HepG2 (cell line): ENCODE measurements around the gene FNIP2. TPM values are rescaled to one million over a fixed set of nuclear protein-coding genes. Genes with fewer than 3 reads are reported as not detected.

Experiments used
- CBX2 ChIP-seq, 2 experiments: fragments of 200-600 bp in 1 of 2; sonication (generic); formaldehyde crosslinking in 1 of 2; IDR thresholded peaks; 2 replicates each; pipeline versions ENCODE4 v1.7.0 to v1.8.1; 2018 to 2022; ENCODE audit warnings: low read depth in 2 of 2, low read length in 1 of 2, mild to moderate bottlenecking in 1 of 2, missing genetic modification reagents in 1 of 2
- CREB3 ChIP-seq: sonication (generic); formaldehyde crosslinking; IDR thresholded peaks from 2 replicates; pipeline ENCODE4 v1.5.0; 2020; ENCODE audit warnings: missing genetic modification reagents
- HIVEP1 ChIP-seq: sonication (generic); formaldehyde crosslinking; IDR thresholded peaks from 2 replicates; pipeline ENCODE4 v1.4.0; 2020; ENCODE audit warnings: mild to moderate bottlenecking, missing genetic modification reagents
- MNT ChIP-seq: fragments of 450-650 bp; IDR thresholded peaks from 2 replicates; pipeline ENCODE4 v1.6.1; 2016
- MYC ChIP-seq: sonication (generic); formaldehyde crosslinking; IDR thresholded peaks from 2 replicates; pipeline ENCODE4 v1.9.0; 2021; ENCODE audit warnings: missing genetic modification reagents, borderline replicate concordance
- NFYB ChIP-seq: sonication (generic); formaldehyde crosslinking; IDR thresholded peaks from 2 replicates; pipeline ENCODE4 v1.4.0; 2020; ENCODE audit warnings: missing genetic modification reagents
- TBP ChIP-seq: sonication (generic); formaldehyde crosslinking; IDR thresholded peaks from 2 replicates; pipeline ENCODE4 v1.5.0; 2020; ENCODE audit warnings: missing genetic modification reagents
- ZNF44 ChIP-seq: sonication (generic); formaldehyde crosslinking; IDR thresholded peaks from 2 replicates; pipeline ENCODE4 v1.5.1; 2020; ENCODE audit warnings: mild to moderate bottlenecking, missing genetic modification reagents
- ZNF530 ChIP-seq: sonication (generic); formaldehyde crosslinking; IDR thresholded peaks from 2 replicates; pipeline ENCODE4 v1.5.0; 2020; ENCODE audit warnings: low read depth, mild to moderate bottlenecking, missing genetic modification reagents
- ZNF713 ChIP-seq: sonication (generic); formaldehyde crosslinking; IDR thresholded peaks from 2 replicates; pipeline ENCODE4 v1.4.0; 2020; ENCODE audit warnings: mild to moderate bottlenecking, missing genetic modification reagents
- ZNF878 ChIP-seq: sonication (generic); formaldehyde crosslinking; IDR thresholded peaks from 2 replicates; pipeline ENCODE4 v1.8.1; 2023; ENCODE audit warnings: mild to moderate bottlenecking, missing genetic modification reagents, moderate library complexity
- polyA plus RNA-seq, 8 experiments: library from polyadenylated mRNA; depleted of rRNA in 3 of 8; stranded (reverse) in 7 of 8; unstranded in 1 of 8; fragments of >200 nt; fragmentation: Illumina TruSeq in 4 of 8; extraction: Trizol in 4 of 8; gene quantifications; 2 replicates each; pipeline versions ENCODE4 v1.2.1 to v1.2.3, GENCODE V29; 2011 to 2016; ENCODE audit warnings: low read depth in 4 of 8, missing spikeins in 1 of 8, mixed read lengths in 1 of 8; ENCODE audit not compliant: insufficient read depth in 1 of 8
- total RNA-seq, 5 experiments: library from RNA; depleted of rRNA; stranded (reverse); fragments of >200 nt; fragmentation: Illumina TruSeq; extraction: Trizol; gene quantifications; 2 replicates each; pipeline ENCODE4 v1.2.3, GENCODE V29; 2016; ENCODE audit warnings: low read depth in 1 of 5
- TF ChIP-seq, protein P1 (sequence below): sonication (generic); formaldehyde crosslinking; IDR thresholded peaks from 2 replicates; pipeline ENCODE4 v1.4.0; 2020; ENCODE audit warnings: mild to moderate bottlenecking, missing genetic modification reagents
- TF ChIP-seq, protein P2 (sequence below): sonication (generic); formaldehyde crosslinking; IDR thresholded peaks from 2 replicates; pipeline ENCODE4 v1.8.1; 2023; ENCODE audit warnings: missing genetic modification reagents, inconsistent platforms, borderline replicate concordance
- TF ChIP-seq, protein P3 (sequence below): sonication (generic); formaldehyde crosslinking; conservative IDR thresholded peaks from 2 replicates; pipeline ENCODE4 v1.4.0; 2020; ENCODE audit warnings: missing genetic modification reagents
- TF ChIP-seq, protein P4 (sequence below): sonication (generic); formaldehyde crosslinking; IDR thresholded peaks from 2 replicates; pipeline ENCODE4 v1.9.0; 2022; ENCODE audit warnings: missing genetic modification reagents, mild to moderate bottlenecking, borderline replicate concordance

The FNIP2 gene
- total and polyA plus RNA-seq, 2 of the 13 experiments (the other 11 are each of a cell fraction or from before 2014, with no cell fraction given): 15.5 to 21.0 TPM

- TF ChIP-seq, protein P1, sequence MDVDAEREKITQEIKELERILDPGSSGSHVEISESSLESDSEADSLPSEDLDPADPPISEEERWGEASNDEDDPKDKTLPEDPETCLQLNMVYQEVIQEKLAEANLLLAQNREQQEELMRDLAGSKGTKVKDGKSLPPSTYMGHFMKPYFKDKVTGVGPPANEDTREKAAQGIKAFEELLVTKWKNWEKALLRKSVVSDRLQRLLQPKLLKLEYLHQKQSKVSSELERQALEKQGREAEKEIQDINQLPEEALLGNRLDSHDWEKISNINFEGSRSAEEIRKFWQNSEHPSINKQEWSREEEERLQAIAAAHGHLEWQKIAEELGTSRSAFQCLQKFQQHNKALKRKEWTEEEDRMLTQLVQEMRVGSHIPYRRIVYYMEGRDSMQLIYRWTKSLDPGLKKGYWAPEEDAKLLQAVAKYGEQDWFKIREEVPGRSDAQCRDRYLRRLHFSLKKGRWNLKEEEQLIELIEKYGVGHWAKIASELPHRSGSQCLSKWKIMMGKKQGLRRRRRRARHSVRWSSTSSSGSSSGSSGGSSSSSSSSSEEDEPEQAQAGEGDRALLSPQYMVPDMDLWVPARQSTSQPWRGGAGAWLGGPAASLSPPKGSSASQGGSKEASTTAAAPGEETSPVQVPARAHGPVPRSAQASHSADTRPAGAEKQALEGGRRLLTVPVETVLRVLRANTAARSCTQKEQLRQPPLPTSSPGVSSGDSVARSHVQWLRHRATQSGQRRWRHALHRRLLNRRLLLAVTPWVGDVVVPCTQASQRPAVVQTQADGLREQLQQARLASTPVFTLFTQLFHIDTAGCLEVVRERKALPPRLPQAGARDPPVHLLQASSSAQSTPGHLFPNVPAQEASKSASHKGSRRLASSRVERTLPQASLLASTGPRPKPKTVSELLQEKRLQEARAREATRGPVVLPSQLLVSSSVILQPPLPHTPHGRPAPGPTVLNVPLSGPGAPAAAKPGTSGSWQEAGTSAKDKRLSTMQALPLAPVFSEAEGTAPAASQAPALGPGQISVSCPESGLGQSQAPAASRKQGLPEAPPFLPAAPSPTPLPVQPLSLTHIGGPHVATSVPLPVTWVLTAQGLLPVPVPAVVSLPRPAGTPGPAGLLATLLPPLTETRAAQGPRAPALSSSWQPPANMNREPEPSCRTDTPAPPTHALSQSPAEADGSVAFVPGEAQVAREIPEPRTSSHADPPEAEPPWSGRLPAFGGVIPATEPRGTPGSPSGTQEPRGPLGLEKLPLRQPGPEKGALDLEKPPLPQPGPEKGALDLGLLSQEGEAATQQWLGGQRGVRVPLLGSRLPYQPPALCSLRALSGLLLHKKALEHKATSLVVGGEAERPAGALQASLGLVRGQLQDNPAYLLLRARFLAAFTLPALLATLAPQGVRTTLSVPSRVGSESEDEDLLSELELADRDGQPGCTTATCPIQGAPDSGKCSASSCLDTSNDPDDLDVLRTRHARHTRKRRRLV (CRISPR knock-in tag): peak; percentile 19; the same call in 1 of the 2 replicates
- TF ChIP-seq TBP (CRISPR knock-in tag) (no peak), NFYB (CRISPR knock-in tag) (no peak), HIVEP1 (CRISPR knock-in tag) (peak; percentile 76; the same call in 1 of the 2 replicates), CBX2 (IDR thresholded peaks at IDR 0.05; ENCODE audit: low read depth, low read length) (no peak), CBX2 (CRISPR knock-in tag; IDR thresholded peaks at IDR 0.05; ENCODE audit: low read depth) (no peak), MNT (peak; percentile 58), MYC (CRISPR knock-in tag) (peak; percentile 98), CREB3 (peak; percentile 79), ZNF44 (CRISPR knock-in tag) (no peak), ZNF878 (CRISPR knock-in tag) (0 out of 2 replicates have a peak, but pooled peaks have one; percentile 17), ZNF713 (CRISPR knock-in tag) (no peak), ZNF530 (CRISPR knock-in tag) (no peak)
- TF ChIP-seq, protein P2, sequence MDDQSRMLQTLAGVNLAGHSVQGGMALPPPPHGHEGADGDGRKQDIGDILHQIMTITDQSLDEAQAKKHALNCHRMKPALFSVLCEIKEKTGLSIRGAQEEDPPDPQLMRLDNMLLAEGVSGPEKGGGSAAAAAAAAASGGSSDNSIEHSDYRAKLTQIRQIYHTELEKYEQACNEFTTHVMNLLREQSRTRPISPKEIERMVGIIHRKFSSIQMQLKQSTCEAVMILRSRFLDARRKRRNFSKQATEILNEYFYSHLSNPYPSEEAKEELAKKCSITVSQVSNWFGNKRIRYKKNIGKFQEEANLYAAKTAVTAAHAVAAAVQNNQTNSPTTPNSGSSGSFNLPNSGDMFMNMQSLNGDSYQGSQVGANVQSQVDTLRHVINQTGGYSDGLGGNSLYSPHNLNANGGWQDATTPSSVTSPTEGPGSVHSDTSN (CRISPR knock-in tag): peak; percentile 65
- TF ChIP-seq, protein P3, sequence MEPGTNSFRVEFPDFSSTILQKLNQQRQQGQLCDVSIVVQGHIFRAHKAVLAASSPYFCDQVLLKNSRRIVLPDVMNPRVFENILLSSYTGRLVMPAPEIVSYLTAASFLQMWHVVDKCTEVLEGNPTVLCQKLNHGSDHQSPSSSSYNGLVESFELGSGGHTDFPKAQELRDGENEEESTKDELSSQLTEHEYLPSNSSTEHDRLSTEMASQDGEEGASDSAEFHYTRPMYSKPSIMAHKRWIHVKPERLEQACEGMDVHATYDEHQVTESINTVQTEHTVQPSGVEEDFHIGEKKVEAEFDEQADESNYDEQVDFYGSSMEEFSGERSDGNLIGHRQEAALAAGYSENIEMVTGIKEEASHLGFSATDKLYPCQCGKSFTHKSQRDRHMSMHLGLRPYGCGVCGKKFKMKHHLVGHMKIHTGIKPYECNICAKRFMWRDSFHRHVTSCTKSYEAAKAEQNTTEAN (CRISPR knock-in tag): peak; percentile 88
- TF ChIP-seq, protein P4, sequence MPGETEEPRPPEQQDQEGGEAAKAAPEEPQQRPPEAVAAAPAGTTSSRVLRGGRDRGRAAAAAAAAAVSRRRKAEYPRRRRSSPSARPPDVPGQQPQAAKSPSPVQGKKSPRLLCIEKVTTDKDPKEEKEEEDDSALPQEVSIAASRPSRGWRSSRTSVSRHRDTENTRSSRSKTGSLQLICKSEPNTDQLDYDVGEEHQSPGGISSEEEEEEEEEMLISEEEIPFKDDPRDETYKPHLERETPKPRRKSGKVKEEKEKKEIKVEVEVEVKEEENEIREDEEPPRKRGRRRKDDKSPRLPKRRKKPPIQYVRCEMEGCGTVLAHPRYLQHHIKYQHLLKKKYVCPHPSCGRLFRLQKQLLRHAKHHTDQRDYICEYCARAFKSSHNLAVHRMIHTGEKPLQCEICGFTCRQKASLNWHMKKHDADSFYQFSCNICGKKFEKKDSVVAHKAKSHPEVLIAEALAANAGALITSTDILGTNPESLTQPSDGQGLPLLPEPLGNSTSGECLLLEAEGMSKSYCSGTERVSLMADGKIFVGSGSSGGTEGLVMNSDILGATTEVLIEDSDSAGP (CRISPR knock-in tag): peak; percentile 73
Observed at GRCh38 chr4:158722917-158723793, 45.7 kb upstream of the FNIP2 start, which contains the start of gene PPID (continued).
